ENCODE results near the gene PRDX2.

Gene PRDX2

DNA sequence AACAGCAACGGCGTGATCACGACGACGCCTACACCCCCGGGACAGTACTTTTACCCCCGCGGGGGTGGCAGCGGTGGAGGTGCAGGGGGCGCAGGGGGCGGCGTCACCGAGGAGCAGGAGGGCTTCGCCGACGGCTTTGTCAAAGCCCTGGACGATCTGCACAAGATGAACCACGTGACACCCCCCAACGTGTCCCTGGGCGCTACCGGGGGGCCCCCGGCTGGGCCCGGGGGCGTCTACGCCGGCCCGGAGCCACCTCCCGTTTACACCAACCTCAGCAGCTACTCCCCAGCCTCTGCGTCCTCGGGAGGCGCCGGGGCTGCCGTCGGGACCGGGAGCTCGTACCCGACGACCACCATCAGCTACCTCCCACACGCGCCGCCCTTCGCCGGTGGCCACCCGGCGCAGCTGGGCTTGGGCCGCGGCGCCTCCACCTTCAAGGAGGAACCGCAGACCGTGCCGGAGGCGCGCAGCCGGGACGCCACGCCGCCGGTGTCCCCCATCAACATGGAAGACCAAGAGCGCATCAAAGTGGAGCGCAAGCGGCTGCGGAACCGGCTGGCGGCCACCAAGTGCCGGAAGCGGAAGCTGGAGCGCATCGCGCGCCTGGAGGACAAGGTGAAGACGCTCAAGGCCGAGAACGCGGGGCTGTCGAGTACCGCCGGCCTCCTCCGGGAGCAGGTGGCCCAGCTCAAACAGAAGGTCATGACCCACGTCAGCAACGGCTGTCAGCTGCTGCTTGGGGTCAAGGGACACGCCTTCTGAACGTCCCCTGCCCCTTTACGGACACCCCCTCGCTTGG, 9.3 kb downstream of the PRDX2 start:
- DNase-seq, result no peak

DNA sequence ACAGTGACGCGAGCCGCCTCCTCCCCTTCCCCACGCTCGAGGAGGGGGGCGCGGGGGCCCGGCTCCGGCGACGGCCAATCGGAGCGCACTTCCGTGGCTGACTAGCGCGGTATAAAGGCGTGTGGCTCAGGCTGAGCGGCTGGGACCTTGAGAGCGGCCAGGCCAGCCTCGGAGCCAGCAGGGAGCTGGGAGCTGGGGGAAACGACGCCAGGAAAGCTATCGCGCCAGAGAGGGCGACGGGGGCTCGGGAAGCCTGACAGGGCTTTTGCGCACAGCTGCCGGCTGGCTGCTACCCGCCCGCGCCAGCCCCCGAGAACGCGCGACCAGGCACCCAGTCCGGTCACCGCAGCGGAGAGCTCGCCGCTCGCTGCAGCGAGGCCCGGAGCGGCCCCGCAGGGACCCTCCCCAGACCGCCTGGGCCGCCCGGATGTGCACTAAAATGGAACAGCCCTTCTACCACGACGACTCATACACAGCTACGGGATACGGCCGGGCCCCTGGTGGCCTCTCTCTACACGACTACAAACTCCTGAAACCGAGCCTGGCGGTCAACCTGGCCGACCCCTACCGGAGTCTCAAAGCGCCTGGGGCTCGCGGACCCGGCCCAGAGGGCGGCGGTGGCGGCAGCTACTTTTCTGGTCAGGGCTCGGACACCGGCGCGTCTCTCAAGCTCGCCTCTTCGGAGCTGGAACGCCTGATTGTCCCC, 10.1 kb downstream of the PRDX2 start, which contains the start of gene JUNB:
Gene JUNB (plus strand): TSS at position 142 of the 706 bp plus-strand sequence. CDS start 286 bp downstream, at position 428.
- DNase-seq, result peak; percentile 84

- no peak for DNase-seq
Observed at GRCh38 chr19:12790628-12791344, 10.8 kb downstream of the PRDX2 start.

GRCh38 chr19:12789904-12790619, 11.5 kb downstream of the PRDX2 start:
- peak; percentile 61 for DNase-seq

DNA sequence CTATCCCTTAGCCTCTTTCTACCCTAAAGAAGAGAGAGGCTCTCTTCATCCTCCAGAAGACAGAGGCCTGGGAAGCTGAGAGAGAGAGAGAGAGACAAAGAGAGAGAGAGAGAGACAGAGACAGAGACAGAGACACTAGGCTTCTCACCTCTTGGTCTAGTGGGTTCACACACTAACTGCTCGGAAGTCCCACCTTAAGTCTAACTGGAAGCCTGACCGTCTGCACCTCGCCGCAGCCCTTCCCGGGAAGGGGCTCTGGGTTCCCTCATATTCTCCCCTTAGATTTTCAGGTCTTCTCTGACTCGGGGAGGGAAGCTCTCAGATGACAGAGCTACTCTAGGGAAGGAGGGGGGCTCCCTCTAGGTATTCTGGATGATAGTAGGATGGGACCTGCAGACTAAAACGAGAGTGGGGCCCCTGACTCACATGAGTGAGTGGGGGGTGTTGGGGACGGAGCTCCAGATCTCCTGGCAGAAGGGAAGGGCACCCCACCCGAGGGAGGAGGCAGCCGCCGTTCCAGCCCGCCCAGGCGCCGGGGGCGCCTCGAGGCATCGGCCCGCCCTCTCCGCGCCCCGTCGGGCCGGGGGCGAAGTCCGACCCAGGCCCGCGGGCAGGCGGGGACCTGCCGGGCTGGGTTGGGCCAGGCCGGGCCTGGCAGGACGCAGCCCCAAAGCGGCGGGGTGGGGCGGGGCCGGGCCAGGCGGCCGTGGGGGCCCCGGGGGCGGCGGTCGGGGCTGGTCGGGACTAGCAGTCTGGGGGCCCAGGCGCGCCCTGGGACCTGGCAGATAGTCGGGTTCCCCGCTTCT, 12.3 kb downstream of the PRDX2 start:
- no peak for DNase-seq

DNA sequence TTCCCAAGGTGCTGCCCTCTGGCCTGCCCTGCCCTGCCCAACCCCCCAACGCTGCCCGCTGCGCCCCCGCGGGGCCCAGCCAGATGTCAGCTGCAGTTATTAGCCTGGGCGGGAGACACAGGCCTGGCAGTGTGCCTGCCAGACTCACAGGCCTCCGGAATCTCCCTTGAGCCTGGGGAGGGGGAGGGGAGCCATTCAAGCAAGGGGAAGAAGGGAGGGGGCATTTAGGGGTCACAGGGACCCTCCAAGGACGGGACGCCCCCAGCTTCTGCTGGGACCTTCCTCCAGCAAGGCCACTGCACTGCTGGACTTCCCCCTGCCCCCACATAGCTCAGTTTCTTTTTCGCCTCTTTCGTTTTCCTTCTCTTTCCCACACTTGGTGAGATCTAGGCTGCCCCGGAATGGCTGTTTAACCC, 12.9 kb downstream of the PRDX2 start:
- no peak for DNase-seq

DNA sequence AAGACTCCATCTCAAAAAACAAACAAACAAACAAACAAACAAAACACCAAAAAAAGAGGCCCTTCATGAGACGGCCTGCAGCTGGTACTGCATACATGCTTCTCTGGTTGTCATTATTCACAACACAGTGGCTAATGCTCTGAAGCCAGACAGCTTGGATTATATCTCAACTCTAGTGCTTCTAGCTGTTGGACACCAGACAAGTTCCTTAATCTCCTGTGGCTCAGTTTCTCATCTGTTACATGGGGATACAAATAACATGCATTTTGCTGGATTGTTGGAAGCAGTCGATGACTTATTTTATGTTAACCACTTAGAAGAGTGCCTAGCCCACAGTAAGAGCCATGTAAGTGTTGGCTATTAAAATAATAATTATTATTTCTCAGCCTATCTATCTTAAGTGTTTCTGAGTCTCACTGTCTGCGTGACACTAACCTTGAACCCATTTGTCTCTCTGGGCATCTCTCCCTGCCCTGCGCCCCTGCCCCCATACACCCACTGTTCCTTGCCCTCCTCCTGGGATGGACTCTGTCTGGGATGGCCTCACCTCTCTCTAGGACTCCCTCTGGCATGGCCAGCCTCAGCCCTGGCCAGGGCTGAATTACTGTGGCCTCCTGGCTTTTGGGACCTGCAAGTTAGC, 13.4 kb downstream of the PRDX2 start:
- no peak for DNase-seq

- DNase-seq, result no peak
Observed at GRCh38 chr19:12787458-12787857, 14.1 kb downstream of the PRDX2 start.

GRCh38 chr19:12786952-12787351, 14.6 kb downstream of the PRDX2 start:
- no peak for DNase-seq

- no peak for DNase-seq
Observed at GRCh38 chr19:12786141-12786870, 15.3 kb downstream of the PRDX2 start.

DNA sequence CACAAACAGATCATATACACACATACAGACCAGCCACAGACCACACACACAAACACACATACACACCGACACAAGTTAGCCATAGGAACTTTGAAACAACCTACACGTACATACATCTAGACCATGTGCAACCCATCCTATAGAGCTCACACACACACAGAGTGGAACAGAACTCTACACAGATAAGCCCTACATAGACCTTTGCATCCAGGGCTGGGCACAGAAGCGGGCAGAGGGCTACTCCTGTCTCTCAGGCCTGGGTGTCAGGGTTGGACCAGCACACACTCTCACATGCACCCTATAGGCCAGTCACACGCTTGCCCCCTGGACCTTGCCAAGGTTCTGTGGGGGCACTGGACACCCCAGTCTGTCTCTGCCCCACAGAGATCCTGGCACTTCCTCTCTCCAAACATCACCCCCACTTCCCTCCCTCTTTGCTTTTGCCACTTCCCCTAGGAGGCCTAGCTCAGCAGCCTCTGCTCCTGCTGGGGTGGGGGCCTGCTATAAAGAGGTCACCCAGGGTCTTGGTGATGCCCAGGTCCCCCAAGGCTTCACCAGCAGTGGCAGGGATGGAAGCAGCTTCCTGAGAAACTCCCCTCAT, 16.1 kb downstream of the PRDX2 start:
- no peak for DNase-seq

GRCh38 chr19:12784871-12785430, 16.6 kb downstream of the PRDX2 start:
- DNase-seq, result no peak

GRCh38 chr19:12784394-12784870, 17.2 kb downstream of the PRDX2 start:
- DNase-seq, result no peak

DNA sequence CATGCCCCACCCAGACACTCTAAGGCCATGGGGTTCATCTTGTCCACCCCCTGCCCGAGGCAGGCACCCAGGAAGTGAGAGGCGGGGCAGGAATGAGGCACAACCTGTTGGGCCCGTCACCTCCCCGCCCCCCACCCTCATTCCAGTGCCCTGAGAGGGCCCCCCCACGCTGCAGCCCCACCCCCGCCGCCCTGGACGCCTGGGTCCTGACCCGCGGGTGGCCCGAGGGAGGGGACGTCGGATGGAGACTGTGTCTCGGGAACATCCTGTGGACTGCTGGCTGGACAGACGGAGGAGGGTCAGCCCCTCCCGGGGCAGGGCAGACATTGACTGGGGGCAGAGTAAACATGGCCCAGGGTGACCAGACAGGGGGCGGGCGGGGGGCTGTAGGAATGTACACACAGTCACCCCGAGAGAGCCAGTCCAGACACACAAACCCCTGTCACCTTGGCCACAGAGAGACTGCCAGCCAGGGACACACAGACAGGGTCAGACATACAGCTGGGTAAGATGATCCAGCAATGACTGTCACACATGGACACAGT, 17.7 kb downstream of the PRDX2 start:
- no peak for DNase-seq

GRCh38 chr19:12783291-12783848, 18.2 kb downstream of the PRDX2 start:
- no peak for DNase-seq

DNA sequence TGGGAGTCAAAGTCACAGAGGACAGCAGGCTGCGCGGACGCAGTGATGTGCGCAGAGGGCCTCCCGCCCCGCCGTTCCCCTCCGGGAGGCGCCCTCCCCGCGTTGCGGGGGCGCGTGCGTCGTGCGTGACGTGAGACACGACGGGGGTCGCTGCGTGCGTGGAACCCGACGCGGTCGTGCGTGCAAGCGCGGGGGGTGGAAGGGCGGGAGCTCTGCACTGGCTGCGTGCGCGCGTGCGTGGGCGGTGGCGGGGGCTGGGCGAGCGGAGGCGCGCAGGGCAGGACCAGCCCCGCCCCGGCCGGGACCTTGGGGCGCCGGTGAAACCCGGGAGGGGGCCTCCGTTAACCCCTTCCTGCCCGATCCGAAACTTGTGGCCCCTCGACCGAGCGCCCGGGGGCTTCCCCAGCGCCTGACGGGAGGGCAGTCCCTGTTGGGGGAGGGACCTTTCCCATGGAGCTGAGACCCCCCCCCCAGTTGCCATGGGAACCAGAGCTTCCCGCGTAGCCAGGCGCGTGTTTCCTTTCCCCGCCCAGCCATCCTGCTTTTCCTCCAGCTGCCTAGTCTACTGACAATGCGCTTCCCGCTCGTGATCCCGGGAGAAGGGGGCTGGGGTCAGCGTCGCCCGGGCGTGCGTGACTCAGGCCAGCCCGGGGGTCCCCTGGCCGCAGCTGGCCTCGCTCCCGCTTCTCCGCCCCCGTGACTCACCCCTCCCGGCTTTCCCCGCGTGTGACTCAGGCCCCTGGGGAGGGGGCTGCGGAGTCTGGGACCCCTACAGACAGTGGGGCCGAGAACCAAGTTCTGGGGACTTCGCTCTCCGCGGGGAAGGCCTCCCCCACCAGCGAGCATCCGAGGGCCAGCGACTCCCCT, 18.9 kb downstream of the PRDX2 start:
- DNase-seq, result peak; percentile 18

DNA sequence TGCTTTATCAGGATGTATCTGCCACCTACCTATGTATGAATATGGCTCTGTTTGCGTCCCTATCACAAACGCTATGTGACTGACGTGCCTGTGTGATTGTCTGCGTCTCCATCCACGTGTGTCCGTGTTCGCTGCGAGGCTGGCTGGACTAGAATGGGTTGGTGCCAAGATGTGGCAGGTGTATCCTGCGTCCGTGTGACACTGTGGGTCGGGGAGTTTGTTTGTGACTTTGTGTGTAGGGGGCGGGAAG, 19.5 kb downstream of the PRDX2 start:
- DNase-seq, result no peak
